Measurements from ENCODE around the gene HMG20A.
A peak's percentile ranks its signal among the peaks of the same experiment; 100 is the strongest.
"Not testable (repeated sequence)": the region's sequence is repeated elsewhere in the genome, so short reads cannot be mapped to it uniquely, and the experiment has no call there.

Gene HMG20A

GRCh38 chr15:77420610-77421369 is at the start of gene HMG20A:
Gene HMG20A, plus strand, starts transcription at chr15:77420888. Its CDS starts 37,520 bp downstream, at chr15:77458408.
- DNase-seq, result peak; percentile 100

- peak; percentile 42 for DNase-seq
These were observed 48.7 kb upstream of the HMG20A start for GRCh38 chr15:77371850-77372563.

- DNase-seq, result no peak
These were observed 47.2 kb upstream of the HMG20A start for GRCh38 chr15:77373441-77373840.

DNA sequence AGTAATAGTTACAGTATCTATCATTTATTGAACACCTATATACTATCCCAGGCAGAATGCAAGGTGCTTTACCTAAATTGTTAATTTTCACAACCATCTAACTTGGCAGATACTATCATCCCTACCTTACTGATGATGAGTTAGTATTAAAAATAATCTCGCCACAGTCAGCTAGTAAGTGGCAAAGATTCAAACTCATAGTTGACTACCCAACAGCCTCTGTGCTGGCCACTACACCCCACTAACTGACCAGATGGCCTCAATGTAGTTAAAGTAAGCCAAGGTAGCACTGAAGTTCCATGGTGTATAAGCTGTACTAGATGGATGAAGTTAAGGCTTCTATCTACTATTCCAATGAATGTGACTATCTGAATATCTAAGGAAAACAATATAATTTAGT is 45.6 kb upstream of the HMG20A start:
- DNase-seq, result no peak

GRCh38 chr15:77376770-77377169 is 43.9 kb upstream of the HMG20A start:
- DNase-seq, result no peak

- DNase-seq, result no peak
These were observed 40.7 kb upstream of the HMG20A start for GRCh38 chr15:77380033-77380432.

- DNase-seq, result no peak
These were observed 36.6 kb upstream of the HMG20A start for GRCh38 chr15:77384086-77384485.

- no peak for DNase-seq
These were observed 35.9 kb upstream of the HMG20A start for GRCh38 chr15:77384589-77385359.

GRCh38 chr15:77386626-77387025 is 34.1 kb upstream of the HMG20A start:
- DNase-seq, result no peak

DNA sequence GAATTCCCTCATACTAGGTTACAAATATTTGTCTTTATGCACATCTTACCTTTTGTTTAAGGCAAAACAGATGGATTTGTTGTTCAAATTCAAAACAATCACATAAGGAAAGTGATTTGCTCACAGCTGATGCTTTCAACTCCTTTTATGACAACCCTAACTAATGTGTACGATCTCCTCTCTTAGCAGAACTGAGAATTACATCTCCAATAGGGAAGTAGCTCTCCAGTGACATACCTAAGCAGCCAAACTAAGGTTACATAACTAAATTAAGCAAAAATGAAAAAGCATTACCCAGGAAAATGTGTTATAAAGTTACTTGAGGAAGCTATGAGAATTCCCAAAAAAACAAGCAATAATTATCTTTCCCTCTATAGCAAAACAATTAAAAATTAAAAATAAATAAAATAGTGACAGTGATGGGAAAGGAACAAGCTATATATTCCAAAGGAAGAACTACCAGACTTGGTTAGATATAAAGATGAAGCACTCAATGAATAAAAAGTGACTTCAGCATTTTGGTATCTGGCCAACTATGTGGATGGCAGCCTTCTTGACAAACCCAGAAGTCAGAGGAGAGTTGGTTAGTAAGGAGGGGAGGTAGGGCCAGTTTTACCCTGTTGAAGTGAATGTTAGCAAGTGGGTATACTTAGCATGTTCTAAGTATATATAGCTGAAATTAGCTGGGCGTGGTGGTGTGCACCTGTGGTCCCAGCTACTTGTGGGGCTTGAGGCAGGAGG is 33.2 kb upstream of the HMG20A start:
- no peak for DNase-seq

DNA sequence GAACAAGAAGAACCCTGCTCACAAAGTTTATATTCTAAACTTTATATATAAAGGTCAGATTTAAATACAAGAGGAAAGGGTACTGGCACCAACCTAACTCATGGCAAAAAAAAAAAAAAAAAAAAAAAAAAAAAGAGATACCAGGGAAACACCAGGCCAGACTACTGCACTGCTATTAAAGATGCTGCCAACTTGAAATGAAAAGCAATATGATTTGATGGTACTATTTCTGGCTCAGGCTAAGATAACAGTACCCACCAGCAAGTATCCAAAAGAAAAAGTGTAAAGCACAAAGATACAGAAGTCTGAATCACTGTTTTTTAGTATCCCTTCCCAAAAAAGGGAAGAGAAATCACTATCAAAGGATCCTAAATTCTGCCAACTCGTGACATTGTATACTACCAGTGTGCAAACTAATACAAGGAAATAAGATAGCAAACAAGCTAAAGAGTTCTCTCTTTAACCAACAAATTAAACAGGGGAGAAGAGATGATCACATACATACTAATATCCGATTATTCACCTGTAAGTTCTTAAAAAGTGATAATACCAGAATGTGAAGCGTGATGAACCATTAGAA is 29.2 kb upstream of the HMG20A start:
- DNase-seq, result no peak

- no peak for DNase-seq
These were observed 27.8 kb upstream of the HMG20A start for GRCh38 chr15:77392762-77393470.

DNA sequence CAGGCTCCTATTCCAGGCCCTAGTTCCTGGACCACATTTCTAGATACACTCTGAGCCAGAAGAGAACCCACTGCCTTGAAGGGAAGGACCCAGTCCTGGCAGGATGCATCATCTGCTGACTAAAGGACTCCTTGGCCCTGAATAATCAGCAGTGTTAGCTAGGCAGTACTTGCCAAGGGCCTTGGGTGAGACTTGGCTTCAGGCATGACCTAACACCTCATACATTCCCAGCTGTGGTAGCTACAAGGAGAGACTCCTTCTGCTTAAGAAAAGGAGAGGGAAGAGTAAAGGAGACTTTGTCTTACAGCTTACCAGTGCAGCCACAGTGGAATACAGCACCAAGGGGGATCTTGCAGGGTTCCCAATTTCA is 27.2 kb upstream of the HMG20A start:
- DNase-seq, result no peak

GRCh38 chr15:77395013-77395774 is 25.5 kb upstream of the HMG20A start:
- DNase-seq, result no peak

DNA sequence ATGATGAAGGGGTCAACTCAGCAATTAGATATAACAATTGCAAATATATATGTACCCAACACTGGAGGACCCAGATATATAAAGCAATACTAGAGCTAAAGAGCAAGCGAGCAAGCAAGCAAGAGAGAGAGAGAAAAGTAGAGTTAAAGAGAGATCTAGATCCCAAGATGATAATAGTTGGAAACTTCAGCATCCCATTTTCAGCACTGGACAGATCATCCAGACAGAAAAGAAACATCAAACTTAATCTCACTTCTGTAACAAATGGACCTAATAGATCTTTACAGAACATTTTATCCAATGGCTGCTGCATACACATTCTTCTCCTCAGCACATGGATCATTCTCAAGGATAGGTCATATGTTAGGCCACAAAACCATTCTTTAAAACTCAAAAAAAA is 24.0 kb upstream of the HMG20A start:
- no peak for DNase-seq

GRCh38 chr15:77398927-77399326 is 21.8 kb upstream of the HMG20A start:
- no peak for DNase-seq

DNA sequence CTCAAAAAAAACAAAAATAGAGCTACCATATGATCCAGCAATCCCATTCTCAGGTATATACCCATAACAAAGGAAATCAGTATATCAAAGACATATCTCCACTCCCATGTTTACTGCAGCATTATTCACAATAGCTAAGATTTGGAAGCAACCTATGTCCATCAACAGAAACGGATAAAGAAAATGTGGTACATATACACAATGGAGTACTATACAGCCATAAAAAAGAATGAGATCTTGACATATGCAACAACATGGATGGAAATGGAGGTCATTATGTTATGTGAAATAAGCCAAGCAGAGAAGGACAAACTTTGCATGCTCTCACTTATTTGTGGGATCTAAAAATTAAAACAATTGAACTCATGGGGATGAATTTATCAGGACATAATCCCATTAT is 20.4 kb upstream of the HMG20A start:
- DNase-seq, result no peak

DNA sequence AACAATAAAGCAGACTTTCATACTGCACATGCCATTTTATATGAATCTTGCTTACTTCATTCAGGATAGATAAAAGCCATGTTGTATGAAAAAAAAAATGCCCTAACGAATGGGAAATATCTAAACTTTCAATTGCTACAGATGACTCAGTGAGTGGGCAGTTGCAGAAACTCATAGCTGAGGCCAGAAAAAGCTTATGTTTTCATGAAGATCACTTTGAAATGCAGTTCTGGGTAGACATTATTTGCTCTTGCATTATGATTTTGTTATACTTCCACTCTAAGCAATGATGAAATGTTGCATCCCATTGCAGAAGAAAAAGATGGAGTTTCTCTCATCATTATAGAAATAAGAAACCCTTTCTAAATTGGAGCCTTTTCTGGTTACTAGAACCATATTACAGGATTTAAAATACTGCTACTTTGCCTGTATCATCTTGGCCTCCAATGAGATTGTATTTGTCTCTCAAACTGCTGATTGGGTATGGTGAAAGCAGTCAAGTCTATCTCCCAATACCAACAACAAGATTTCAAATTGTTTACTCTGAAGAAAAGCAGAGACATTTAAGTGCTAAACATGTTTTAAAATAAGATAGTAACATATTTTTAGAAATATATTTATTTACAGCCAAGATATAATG is 17.8 kb upstream of the HMG20A start:
- no peak for DNase-seq

GRCh38 chr15:77406173-77406759 is 14.4 kb upstream of the HMG20A start:
- DNase-seq, result not testable (repeated sequence)

- no peak for DNase-seq
These were observed 13.8 kb upstream of the HMG20A start for GRCh38 chr15:77406846-77407245.

All from retina (tissue), 1 donor.